NCI-H146 (cell line): Measurements from ENCODE around the gene COL17A1.
A peak's percentile ranks its signal among the peaks of the same experiment; 100 is the strongest.

ENCODE experiments used
- DNase-seq: peaks from one replicate; lab custom pipeline; 2025; lab: John Stamatoyannopoulos, UW

The COL17A1 gene

DNA sequence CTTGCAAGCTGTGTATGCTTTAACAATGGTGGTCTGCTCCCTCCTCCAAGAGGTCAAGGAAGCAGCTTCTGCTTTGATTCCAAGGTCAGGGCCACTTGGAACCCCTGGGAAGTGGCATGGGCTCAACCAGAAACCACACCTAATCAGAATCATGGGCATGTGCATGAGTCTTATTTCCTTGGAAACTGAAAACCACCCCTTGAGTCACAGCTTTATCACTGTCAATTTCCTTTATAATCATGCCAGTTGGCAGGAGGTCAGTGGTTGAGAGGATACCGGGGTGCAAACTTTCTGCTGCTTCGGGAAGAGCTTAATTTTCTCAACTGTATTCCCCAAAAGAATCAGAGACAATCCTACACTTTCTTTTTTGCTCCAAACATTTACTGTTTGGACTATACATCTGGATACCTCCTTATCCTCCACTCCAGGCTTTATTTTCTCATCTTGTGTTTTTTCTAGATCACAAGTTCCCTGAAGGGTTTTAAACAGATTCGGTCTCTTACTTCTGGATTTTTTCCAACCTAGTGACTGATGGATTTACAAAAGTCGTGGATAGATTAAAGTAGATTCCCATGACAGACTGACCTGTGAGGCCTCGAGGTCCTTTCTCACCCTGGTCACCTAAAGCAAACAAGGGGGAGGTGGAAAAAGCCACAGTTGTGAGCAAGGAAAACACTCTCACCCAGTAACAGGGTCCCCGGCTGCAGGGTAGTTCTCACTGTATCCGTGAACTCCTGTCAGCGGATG is 36.0 kb downstream of the COL17A1 start:
- DNase-seq: no peak

DNA sequence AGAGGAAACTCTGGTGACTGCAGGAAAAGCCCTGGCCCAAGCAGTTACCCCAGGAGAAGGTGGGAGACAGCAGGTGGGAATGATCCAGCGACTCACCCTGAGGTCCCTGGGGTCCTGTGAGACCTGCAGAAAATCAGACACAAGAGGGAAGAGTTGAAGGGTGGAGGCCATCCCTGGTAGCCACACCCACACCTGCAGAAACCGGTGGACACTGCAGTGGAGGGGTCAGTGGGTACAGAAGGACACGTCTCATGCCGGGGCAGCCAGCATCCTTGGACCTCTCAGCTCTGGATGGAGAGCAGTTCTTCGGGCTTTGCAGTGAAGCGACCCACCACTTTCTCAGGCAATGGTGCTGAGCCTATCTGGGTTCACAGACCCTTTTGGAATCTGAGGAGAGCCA is 39.0 kb downstream of the COL17A1 start:
- DNase-seq: no peak

DNA sequence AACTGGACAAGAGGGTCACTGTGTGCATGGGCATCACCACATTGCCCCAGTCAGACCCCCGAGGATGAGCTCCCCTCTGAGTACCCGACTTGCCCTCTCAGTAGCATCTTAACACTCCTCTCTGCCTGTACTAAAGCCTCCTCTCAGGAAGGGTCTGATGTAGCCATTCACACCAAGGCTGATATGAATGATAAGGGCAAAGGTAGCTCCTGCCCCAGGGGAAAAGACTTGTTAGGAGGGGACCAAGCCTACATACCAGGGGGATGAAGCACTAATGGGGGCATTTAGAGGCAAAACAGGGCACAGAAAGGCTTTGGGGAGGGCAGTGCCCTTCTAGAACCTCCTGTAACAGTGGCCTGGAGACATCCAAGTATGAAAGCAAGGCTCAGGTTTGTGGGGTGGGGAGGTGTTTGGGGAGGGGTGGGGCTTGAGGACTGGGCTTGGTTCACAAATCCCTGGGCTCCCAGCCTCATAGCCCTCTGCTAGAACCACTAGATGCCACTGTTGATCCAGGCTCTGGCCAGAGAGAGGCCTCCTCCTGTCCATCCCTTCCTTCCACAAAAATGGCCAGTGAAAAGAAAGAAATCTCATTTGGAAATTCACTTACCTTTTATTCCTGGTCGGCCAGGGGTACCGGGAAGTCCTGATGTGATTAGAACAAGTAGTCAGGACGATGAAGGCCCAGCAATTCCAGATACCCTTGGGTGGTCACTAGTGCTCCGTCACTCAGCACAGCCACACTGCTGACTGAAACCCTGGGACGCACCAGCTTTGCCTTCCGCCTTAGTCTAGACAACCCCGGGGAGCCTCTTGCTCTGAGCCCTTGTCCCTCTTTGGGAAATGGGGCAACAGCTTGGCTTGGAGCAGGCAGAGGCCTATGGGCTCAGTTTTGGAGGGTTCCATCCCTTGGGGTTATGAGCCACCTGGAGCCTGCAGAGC is 40.3 kb downstream of the COL17A1 start:
- peak; percentile 67 for DNase-seq

GRCh38 chr10:104043854-104044253 is 41.8 kb downstream of the COL17A1 start:
- no peak for DNase-seq

GRCh38 chr10:104043185-104043830 is 42.4 kb downstream of the COL17A1 start:
- no peak for DNase-seq

- DNase-seq: no peak
These were observed 43.7 kb downstream of the COL17A1 start for GRCh38 chr10:104041891-104042535.

- no peak for DNase-seq
These were observed 44.6 kb downstream of the COL17A1 start for GRCh38 chr10:104040862-104041789.

- DNase-seq: no peak
These were observed 45.3 kb downstream of the COL17A1 start for GRCh38 chr10:104040382-104040781.

GRCh38 chr10:104038958-104039752 is 46.5 kb downstream of the COL17A1 start:
- no peak for DNase-seq

DNA sequence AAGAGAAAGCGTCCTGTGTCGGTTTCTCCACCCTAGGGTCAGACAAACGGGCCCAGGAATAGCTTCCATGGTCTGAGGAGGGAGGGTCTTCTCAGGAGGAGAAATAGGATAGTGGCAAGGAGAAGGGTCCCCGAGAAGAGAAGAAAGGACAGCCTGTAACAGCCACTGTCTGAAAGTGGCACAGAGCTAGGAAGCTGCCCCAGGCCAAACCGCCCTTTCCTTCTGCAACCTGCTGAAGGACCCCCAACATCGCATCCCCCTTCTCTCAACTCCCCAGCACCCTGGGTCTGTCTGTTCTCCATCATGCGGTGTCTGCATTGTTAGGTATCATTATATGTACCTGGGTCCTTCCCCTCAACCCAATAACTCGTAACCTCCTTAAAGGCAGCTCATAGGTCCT is 47.1 kb downstream of the COL17A1 start:
- DNase-seq: no peak

DNA sequence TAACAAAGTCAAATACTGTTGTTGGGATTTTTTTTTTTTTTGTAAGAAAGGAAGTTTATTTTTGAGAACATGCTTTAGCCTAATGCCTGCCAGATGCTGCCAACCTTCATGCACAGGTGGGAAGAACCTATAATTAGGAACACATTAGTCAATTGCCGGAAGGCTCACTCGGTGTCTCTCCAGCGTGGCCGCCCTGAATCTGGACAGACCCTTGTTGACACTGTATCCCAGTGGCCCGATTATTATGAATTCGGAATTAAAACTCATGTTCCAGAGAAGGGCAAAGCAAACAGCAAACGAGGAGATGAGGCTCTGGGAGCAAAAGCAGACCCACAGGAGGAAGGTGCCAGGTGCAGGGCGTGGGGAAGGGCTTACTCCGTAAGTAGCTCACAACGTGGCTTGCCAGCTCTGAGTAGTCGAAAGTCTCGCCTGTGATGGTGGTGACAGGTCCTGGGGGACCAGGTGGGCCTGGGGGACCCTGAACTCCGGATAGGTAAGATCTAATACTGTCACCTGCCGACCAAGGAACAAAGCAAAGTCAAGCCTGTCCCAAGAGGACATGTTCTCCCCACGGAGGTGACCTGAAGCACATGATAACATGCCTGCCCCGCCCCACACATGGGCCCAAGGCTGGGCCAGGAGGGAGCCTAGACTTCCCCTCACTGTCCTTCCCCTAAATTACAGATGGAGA is 48.3 kb downstream of the COL17A1 start:
- DNase-seq: peak; percentile 41

GRCh38 chr10:104036518-104037260 is 49.0 kb downstream of the COL17A1 start:
- DNase-seq: no peak

- no peak for DNase-seq
These were observed 49.7 kb downstream of the COL17A1 start for GRCh38 chr10:104036069-104036384.

- DNase-seq: no peak
These were observed 50.2 kb downstream of the COL17A1 start for GRCh38 chr10:104035194-104036068.

DNA sequence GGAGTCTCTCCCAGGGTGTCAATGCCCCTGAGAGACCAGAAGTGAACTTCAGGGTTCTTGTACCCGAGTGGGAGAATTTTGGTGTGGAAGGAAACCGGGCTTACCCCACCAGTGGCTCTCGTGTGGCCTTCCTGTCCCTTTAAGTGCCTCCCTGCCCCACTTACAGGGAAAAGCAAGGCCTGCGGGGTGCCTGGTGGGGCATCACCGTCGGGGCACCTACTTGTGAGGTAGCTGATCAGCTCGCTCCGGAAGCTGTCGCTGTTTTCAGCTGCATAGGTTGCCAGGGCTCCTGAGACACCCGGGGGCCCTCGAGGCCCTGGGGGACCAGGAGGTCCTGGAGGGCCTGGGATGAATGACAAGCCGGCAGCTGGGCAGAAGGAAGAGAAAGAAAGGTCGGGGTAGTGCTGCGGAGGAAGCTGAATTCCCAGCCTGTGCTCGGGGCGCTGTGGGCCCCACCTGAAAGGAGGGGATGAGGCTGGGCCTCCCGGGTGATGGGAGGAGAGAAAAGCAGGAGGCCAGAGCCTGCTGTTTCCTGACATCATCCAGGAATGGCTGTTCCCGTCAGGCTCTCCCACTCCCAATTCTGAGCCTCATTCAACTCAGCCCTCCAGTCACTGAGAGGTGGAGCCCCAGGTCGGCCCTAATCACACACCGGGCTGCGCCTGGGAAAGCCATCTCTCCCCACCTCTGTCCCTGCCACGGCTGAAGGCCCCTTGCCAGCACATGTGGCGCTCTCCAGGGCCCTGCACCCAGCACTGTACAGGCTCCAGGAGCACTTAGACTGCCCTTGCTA is 51.1 kb downstream of the COL17A1 start:
- no peak for DNase-seq

- no peak for DNase-seq
These were observed 51.7 kb downstream of the COL17A1 start for GRCh38 chr10:104033966-104034365.

DNA sequence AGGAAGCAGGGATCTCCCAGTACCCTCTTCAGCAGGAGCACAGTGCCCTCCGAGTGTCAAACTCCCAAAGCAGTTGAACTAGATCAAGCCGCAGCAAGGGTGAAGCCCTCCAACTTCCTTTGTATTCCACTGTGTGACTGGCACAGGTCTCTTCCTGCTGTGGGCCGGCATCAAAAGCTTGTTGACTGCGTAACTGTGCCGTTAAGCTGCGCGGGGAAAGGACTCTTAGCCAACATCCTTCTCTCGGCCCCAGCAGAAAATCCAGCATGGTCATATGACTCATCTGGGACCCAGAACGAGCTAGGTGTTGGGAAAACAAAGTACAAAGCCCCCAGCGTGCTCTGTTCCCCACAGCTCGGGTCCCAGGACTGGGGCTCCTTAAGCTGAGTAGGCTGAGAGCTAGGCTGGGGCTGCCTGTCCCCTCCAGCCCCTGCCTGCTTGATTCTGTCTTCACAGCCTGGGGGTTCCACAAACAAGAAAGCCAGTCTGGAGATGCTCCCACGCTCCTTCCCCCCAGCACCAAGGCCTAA is 52.2 kb downstream of the COL17A1 start:
- no peak for DNase-seq
